GM19463 (cell line): ENCODE data around the gene RBPJ.
"Not testable (repeated sequence)": the region's sequence is repeated elsewhere in the genome, so short reads cannot be mapped to it uniquely, and the experiment has no call there.

Experiments used
- ATAC-seq: cut with Tn5 transposase; IDR thresholded peaks from one replicate; pipeline ENCODE4 v1.9.1; 2021; ENCODE audit warnings: mild to moderate bottlenecking, moderate library complexity; ENCODE audit not compliant: unreplicated experiment

RBPJ gene

DNA sequence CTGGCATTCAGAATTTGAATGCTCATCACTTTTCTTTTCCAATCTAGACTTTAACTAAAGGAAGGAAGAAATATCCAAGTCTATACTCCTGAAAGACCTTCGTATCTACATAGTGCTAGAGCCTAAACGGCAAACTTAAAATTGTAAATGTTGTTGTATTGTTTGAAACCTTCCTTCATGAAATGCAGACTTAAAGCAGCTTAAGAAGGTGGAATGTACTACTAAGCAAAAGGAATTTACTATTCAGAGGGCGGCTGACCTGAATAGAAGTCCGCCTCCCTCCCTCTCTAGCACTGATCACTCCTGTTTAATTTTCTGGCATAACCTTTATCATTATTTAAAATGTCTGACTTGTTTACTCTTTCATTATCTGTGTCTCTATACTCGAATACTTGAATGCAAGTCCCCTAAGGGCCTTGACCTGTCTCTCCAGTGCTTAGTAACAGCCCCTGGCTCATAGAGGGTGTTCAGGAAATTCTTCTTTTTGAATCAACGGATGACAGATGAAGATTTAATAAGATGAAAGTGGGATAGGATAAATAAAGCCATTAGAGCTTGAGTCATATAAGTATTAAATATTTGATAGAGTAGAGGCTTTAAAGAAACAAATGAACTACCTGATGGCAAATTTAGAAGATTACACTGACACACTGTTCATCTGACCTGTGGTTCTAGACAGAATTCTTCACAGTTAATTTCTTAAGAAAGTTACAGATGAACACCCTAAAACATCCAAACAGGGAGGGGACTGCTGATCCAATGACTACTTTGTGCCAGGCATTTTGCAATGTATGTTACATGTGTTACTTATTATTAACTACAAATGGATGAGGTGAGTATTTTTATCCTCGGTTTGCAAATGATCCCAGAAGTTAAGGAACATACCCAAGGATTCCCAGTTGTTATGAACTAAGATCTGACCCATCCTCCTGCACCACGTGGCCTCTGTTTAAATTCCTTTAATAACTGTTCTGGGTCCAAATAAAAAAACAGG, 20.2 kb upstream of the RBPJ start:
- no peak for ATAC-seq

- no peak for ATAC-seq
Observed at GRCh38 chr4:26302031-26302899, 18.5 kb upstream of the RBPJ start.

- ATAC-seq: no peak
Observed at GRCh38 chr4:26303008-26303407, 17.8 kb upstream of the RBPJ start.

DNA sequence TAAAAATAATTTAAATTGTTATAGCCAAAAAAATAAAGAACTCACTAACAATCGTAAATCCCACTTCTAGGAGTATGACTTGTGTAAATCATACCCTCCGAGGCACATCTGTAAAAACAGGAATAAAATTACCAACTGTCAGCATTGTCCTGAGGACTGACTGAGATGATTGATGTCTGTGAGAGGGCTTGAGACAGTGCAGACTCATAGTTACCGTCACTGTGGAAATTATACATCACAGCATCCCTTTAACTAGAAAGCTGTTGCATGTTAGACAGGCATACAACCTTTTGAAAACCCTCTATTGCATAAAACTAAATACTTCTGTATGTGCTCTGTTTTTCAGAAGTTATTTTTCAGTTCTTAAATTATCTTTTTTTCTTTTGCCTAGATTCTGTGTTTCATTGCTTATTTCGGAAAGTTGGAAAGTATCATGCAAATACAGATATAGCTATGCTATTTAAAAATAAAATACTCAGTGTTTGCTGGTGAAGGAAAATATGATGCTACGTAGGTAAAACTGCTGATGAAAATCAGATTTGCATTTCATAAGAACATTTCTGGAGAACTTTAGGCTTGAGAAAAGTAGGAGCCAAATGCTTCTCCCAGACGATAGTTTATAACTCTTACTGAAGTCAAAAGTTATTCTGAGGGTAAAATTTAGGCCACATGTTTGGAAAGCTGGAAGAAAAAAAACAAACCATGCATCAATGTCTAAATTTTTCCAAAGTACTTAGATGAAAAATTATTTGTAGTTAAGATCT, 13.6 kb upstream of the RBPJ start:
- ATAC-seq: no peak

DNA sequence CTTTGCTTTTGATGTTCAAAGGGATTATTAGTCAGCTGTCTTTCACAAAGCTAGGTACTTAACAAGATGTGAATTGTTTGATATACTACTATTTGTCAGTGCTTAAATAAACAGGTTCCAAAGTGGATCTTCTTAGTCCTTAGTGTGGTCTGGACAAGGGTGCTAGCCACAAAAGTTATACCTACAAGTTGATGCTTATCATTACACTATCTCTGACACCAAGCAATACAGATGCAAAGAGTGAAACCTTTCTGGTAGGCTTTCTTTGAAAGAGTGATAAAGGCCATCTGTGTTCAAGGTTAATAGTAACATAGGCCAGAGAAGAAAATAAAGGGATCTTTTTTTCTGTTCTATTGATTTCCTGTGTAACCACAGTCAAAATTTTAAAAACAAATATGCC, 12.2 kb upstream of the RBPJ start:
- ATAC-seq: no peak

DNA sequence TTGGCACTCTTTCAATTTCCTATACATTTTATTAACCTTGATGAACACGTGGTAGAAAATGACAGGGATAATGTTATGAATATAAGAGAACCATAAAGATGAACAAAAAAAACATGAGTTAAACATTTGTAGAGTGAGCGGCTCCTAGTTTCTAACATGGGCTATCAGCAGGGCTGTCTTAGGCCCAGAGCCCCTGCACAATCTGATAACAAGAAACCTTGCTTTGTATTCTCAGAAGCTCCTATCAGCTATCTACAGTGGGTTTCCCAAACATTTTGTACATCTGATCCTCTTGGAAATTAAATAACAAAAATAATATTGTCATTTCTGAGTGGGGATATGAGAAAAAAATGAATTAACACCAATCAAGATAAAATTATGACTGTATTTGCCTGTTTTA, 10.6 kb upstream of the RBPJ start:
- no peak for ATAC-seq

GRCh38 chr4:26311633-26312032, 9.2 kb upstream of the RBPJ start:
- ATAC-seq: no peak

GRCh38 chr4:26315316-26315932, 5.4 kb upstream of the RBPJ start:
- not testable (repeated sequence) for ATAC-seq

- ATAC-seq: no peak
Observed at GRCh38 chr4:26317766-26318165, 3.0 kb upstream of the RBPJ start.

DNA sequence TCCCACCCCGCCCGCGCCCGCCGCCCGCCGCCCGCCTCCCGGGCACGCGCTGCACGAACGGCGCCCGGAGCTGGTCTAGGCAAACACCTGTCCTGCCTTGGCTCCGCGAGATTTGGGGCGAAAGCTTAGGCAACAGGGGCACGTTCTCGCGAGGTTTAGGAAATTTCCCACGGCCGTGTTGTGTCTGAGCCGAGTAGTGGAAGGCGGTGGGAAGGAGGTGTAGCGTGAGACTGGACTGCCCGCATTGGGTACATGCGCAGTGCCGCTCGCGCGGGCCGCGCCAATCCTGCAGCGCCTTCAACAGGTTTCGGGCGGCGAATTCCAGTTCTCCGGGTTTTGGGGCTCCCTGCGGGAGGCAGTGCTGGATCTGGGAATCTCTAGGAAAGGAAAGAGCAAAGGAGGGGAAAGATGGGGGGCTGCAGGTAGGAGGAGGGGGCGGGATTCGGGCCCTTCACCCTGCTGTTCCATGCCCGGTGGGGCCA, 1.3 kb upstream of the RBPJ start:
- peak; percentile 63 for ATAC-seq

DNA sequence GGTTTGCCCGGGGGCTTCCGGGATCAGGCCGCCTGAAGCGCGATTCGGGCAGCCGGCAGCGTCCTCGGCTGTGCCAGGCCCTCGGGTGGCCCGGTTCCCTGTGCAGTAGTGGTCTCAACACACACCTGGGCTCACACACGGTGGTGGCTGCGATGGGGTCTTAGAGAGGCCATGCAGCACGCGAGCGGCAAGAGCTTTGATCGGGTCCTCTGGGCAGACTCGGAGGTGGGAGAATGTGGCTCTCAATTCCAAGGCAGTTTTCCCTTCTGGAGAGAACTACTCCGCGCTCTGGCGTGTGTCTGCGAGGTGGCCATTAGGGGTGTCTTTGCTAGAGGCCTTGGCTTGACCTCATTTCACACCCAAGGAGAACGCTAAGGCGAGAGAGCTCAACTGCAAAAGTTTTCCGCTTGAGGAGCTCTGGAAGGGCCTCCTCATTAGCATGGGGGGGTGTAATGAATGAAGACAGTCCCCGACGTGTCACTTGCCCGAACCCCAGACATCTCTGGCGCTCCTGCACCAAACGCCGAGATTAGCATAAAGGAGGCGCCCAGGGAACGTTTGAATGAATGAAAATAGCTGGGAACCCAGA, 771 bp upstream of the RBPJ start:
- peak; percentile 16 for ATAC-seq

- no peak for ATAC-seq
Observed at GRCh38 chr4:26321373-26322221, 783 bp downstream of the RBPJ start.

- ATAC-seq: no peak
Observed at GRCh38 chr4:26322346-26322745, 1.5 kb downstream of the RBPJ start.

DNA sequence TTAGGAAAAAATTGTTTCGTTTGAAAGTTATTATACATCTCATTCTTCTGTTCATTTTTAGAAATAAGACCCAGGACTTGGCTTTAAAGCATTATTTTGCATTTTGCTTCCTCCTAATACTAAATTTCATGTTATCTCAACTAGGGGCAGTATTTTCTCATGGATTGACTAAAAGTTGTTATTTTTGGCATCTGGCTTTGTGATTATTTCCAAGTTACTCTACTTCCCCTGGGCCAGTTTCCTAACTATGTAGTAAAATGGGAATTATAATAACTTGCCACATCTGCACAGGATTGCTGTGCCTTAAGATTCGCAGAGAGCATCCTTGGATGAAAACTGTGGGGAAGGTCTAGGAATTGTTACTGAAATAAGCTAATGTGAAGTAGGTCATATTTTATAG, 3.0 kb downstream of the RBPJ start:
- no peak for ATAC-seq

- ATAC-seq: no peak
Observed at GRCh38 chr4:26325191-26325590, 4.4 kb downstream of the RBPJ start.

DNA sequence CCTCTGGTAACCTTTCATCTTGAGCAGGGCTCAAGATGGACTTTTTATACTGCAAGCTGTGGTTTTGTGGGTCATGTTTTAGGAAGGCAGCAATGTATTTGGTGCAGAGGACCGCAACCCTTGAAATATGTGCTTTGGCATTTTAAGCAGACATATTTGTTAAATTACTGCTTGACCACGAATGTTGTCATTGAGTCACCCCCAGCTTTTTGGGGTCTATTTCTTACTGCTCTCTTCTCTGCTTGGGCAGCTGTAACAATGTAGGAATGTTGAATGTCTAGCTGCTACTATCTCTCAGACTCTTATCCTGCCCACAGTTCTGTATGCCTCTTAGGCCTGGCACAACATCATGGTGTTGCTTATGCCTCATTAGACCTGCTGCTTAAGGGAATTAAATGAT, 6.0 kb downstream of the RBPJ start:
- ATAC-seq: no peak

- ATAC-seq: peak; percentile 76
Observed at GRCh38 chr4:26330186-26330787, 9.5 kb downstream of the RBPJ start.

DNA sequence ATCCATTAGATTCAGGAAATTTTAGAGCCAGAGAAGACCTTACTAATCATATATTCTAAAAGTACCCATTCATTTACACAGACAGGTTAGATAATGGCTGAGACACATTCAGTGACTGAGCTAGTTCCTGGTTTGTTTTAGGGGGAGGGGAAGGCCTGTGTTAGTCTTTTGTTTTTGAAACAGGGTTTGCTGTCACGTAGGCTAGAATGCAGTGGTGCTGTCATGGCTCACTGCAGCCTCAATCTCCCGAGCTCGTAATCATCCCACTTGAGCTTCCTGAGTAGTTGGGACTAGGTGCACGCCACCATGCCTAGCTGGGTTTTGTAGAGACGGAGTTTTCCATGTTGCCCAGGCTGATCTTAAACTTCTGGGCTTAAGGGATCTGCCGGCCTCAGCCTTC, 10.1 kb downstream of the RBPJ start:
- ATAC-seq: no peak
